ENCODE results near the gene MEG3. TPM values are rescaled to one million over a fixed set of nuclear protein-coding genes. Genes with fewer than 3 reads are reported as not detected.

MEG3 gene
- total and polyA plus RNA-seq, 9 of the 15 experiments (the other 6 are each of a cell fraction or from before 2014, with no cell fraction given): 0.10 to 5.3 (median 1.0) TPM; not detected in 1

- ATAC-seq (peak; percentile 89), DNase-seq (ENCODE audit: extremely low read depth in 1 of 4, low spot score in 3 of 4) (peak; percentile 68 to 75 (median 70)), FAIRE-seq (peak; percentile 77)
- no TSS peak for BruUV-seq (replicated peaks)
- H2AFZ ChIP-seq (ENCODE audit: low read depth, low read length): peak overlapping the region; percentile 75
- H3K36me3 ChIP-seq (ENCODE audit: control insufficient read depth, insufficient read depth, low read length): no peaks in the 10 kb centered on the region
- 0 out of 5 replicates have a peak, but pooled peaks cover 0 to 3% of the 10 kb centered on the region in 2 experiments for H3K27me3 ChIP-seq (ENCODE audit: control insufficient read depth in 2 of 2, insufficient read depth in 2 of 2, low read length in 2 of 2)
- no peaks in the 10 kb centered on the region for H3K79me2 ChIP-seq (ENCODE audit: control insufficient read depth, insufficient read depth, low read length)
- peaks cover 13 to 38% of the 10 kb centered on the region in 2 experiments for H3K4me1 ChIP-seq (replicated peaks in 1 of 2; ENCODE audit: control insufficient read depth in 2 of 2, insufficient read depth in 2 of 2, low read length in 2 of 2)
- H3K9me3 ChIP-seq (replicated peaks; ENCODE audit: control insufficient read depth, insufficient read depth, low read depth, low read length): no peaks in the 10 kb centered on the region
- no peak overlapping the region for H3K27ac ChIP-seq (ENCODE audit: extremely low read depth, low read depth, low read length)
- H4K20me1 ChIP-seq (replicated peaks; ENCODE audit: control insufficient read depth, insufficient read depth, low read length): no peaks in the 10 kb centered on the region
- peak overlapping the region; percentile 36; the same call in 1 of the 2 replicates for H3K4me2 ChIP-seq (ENCODE audit: insufficient read depth, low read length)
- in situ Hi-C loops (cut with MboI) (loop anchor here (25.0 kb wide), 1 partner anchor 736 kb away; no protein-coding TSS in a partner anchor), intact Hi-C loops (cut with micrococcal nuclease) (loop anchor here (1.0 to 10.0 kb wide), 5 partner anchors 50 to 726 kb away; no protein-coding TSS in a partner anchor)
- ChIA-PET POLR2A (interaction anchor here (0.5 to 0.9 kb wide), 3 partner anchors 169 to 376 kb away, joined by 3 read pairs; no protein-coding TSS in a partner anchor), CTCF (ENCODE audit: low intra/inter-chr PET ratio) (interaction anchor here (2.0 to 2.8 kb wide), 2 partner anchors 50 to 517 kb away, joined by 13 to 14 read pairs; no protein-coding TSS in a partner anchor)
- H3K9ac ChIP-seq (ENCODE audit: insufficient read depth in 1 of 2, low read depth in 2 of 2, low read length in 2 of 2): peak overlapping the region in 1 of 2 experiments; percentile 20; a peak in 1 of 4 replicates
- no peaks in the 10 kb centered on the region for H3K9me1 ChIP-seq (ENCODE audit: control insufficient read depth, insufficient read depth, low read length)
- no peak overlapping the region for H3K4me3 ChIP-seq
- whole genome bisulfite sequencing (ENCODE audit: insufficient coverage, low coverage, missing lambda C conversion rate): 35% methylated on average over 15 of the region's 15 CpGs
- TF ChIP-seq ZNF133 (CRISPR knock-in tag; IDR thresholded peaks at IDR 0.05) (no peak), BRD9 (IDR thresholded peaks at IDR 0.05; ENCODE audit: low read depth, partially characterized antibody) (peak; percentile 47), MAX (CRISPR knock-in tag; IDR thresholded peaks at IDR 0.05) (peak; percentile 81), PKNOX1 (IDR thresholded peaks at IDR 0.05) (peak; percentile 42), SP1 (CRISPR knock-in tag; IDR thresholded peaks at IDR 0.05) (0 out of 2 replicates have a peak, but pooled peaks have one; percentile 26), ZBTB33 (CRISPR knock-in tag; IDR thresholded peaks at IDR 0.05) (peak; percentile 61; the same call in 1 of the 2 replicates), TFAP4 (CRISPR knock-in tag; IDR thresholded peaks at IDR 0.05; ENCODE audit: borderline replicate concordance) (peak; percentile 54; the same call in 1 of the 2 replicates), ZKSCAN1 (IDR thresholded peaks at IDR 0.05; ENCODE audit: low read depth, low read length) (no peak), NFIX (CRISPR knock-in tag; IDR thresholded peaks at IDR 0.05; ENCODE audit: low read depth) (no peak), ARID2 (IDR thresholded peaks at IDR 0.05) (peak; percentile 75), CC2D1A (IDR thresholded peaks at IDR 0.05) (0 out of 2 replicates have a peak, but pooled peaks have one; percentile 42), BCLAF1 (IDR thresholded peaks at IDR 0.05; ENCODE audit: borderline replicate concordance in 1 of 2, control insufficient read depth in 1 of 2, low read depth in 2 of 2, low read length in 1 of 2) (no peak)
Observed at GRCh38 chr14:100900837-100901390, 75.0 kb downstream of the MEG3 start.

Data from K562 (cell line).